K562 (cell line): ENCODE measurements around the gene CENPO.
A peak's percentile ranks its signal among the peaks of the same experiment; 100 is the strongest.

ENCODE experiments used
- ASH1L ChIP-seq: fragments of 450-650 bp; IDR thresholded peaks from 2 replicates; pipeline ENCODE4 v1.6.1; 2018; ENCODE audit warnings: borderline replicate concordance, mild to moderate bottlenecking, low read depth; ENCODE audit not compliant: partially characterized antibody
- ATF4 ChIP-seq: fragments of 450-650 bp; formaldehyde crosslinking; IDR thresholded peaks from 2 replicates; pipeline ENCODE4 v1.4.0; 2022; ENCODE audit warnings: mild to moderate bottlenecking, moderate library complexity
- ATF6 ChIP-seq: sonication (generic); formaldehyde crosslinking; IDR thresholded peaks from 2 replicates; pipeline ENCODE4 v1.4.0; 2020; ENCODE audit warnings: mild to moderate bottlenecking, missing genetic modification reagents
- CTCF ChIP-seq, 3 experiments: IDR thresholded peaks in 2 of 3; conservative IDR thresholded peaks in 1 of 3; 2 replicates each; pipeline ENCODE4 v1.5.1; 2011 to 2012; ENCODE audit warnings: low read length in 3 of 3, mild to moderate bottlenecking in 3 of 3, control low read depth in 2 of 3, improper control_type of control experiment in 1 of 3, inconsistent platforms in 1 of 3, low read depth in 1 of 3, mixed read lengths in 1 of 3, moderate library complexity in 1 of 3; ENCODE audit not compliant: insufficient read depth in 2 of 3
- E2F5 ChIP-seq: sonication (generic); formaldehyde crosslinking; IDR thresholded peaks from 2 replicates; pipeline ENCODE4 v1.8.0; 2022; ENCODE audit warnings: mild to moderate bottlenecking, missing genetic modification reagents
- EZH2 ChIP-seq: IDR thresholded peaks from 2 replicates; pipeline ENCODE4 v1.6.1; 2012; ENCODE audit warnings: low read depth, mild to moderate bottlenecking, inconsistent platforms, low read length, borderline replicate concordance
- FOXA1 ChIP-seq: fragments of 450-650 bp; IDR thresholded peaks from 2 replicates; pipeline ENCODE4 v1.6.1; 2016; ENCODE audit warnings: mild to moderate bottlenecking, borderline replicate concordance
- HDAC6 ChIP-seq: IDR thresholded peaks from 2 replicates; pipeline ENCODE4 v1.6.1; 2012; ENCODE audit warnings: low read depth, mild to moderate bottlenecking, control low read depth, inconsistent platforms, low read length, moderate library complexity
- ILK ChIP-seq: fragments of 450-650 bp; IDR thresholded peaks from 2 replicates; pipeline ENCODE4 v1.6.1; 2016; ENCODE audit warnings: missing genetic modification characterization, low read depth, mild to moderate bottlenecking, missing compliant biosample characterization, moderate library complexity, borderline replicate concordance
- PATZ1 ChIP-seq: fragments of 250-450 bp; sonication (Bioruptor Pico); IDR thresholded peaks from 2 replicates; pipeline ENCODE4 v1.5.0; 2020; ENCODE audit warnings: mild to moderate bottlenecking, borderline replicate concordance
- POLR2A ChIP-seq: fragments of 450-650 bp; conservative IDR thresholded peaks from 2 replicates; pipeline ENCODE4 v1.6.1; 2016
- SRF ChIP-seq, 2 experiments: fragments of 250-450, 450-650 bp in 1 of 2; sonication (Bioruptor Pico) in 1 of 2; sonication (generic) in 1 of 2; formaldehyde crosslinking; IDR thresholded peaks; 2 replicates each; pipeline versions ENCODE4 v1.5.0 to v1.5.1; 2020 to 2022; ENCODE audit warnings: mild to moderate bottlenecking in 1 of 2, missing genetic modification reagents in 1 of 2
- ZBTB11 ChIP-seq, 3 experiments: fragments of 200-800 bp in 1 of 3; fragments of 250-450 bp in 1 of 3; fragments of 450-650 bp in 1 of 3; sonication (Bioruptor Pico) in 1 of 3; sonication (Bioruptor generic) in 1 of 3; formaldehyde crosslinking in 1 of 3; IDR thresholded peaks; 2 replicates each; pipeline versions ENCODE4 v1.6.1 to v1.8.0; 2016 to 2022; ENCODE audit warnings: mild to moderate bottlenecking in 2 of 3, missing genetic modification characterization in 2 of 3, missing compliant biosample characterization in 1 of 3, moderate library complexity in 1 of 3
- ZNF133 ChIP-seq: fragments of 250-450 bp; sonication (Bioruptor Pico); IDR thresholded peaks from 2 replicates; pipeline ENCODE4 v1.4.0; 2020; ENCODE audit warnings: mild to moderate bottlenecking

- TF ChIP-seq ILK, result no peak
- TF ChIP-seq ZNF133 (CRISPR knock-in tag), result no peak
- no peak for TF ChIP-seq HDAC6
- peak in 1 of 3 experiments; percentile 39; a peak in 2 of 6 replicates for TF ChIP-seq CTCF (IDR thresholded peaks at IDR 0.05 in 2 of 3, conservative IDR thresholded peaks at IDR 0.05 in 1 of 3; ENCODE audit: insufficient read depth in 2 of 3, low read depth in 1 of 3, low read length in 3 of 3)
- no peak for TF ChIP-seq ASH1L
- no peak for TF ChIP-seq POLR2A
- no peak for TF ChIP-seq EZH2
- TF ChIP-seq ATF6 (CRISPR knock-in tag), result no peak
- no peak for TF ChIP-seq E2F5 (CRISPR knock-in tag)
- TF ChIP-seq ATF4 (CRISPR knock-in tag), result no peak
- no peak for TF ChIP-seq PATZ1 (CRISPR knock-in tag)
- no peak for TF ChIP-seq ZBTB11 (CRISPR knock-in tag; IDR thresholded peaks at IDR 0.05)
- no peak for TF ChIP-seq SRF (CRISPR knock-in tag; IDR thresholded peaks at IDR 0.05)
- no peak for TF ChIP-seq FOXA1
Measured at GRCh38 chr2:24853996-24854395, 60.8 kb downstream of the CENPO start.
